Body of pancreas (tissue), 4 donors: ENCODE data around the gene MAPK14. TPM values are rescaled to one million over a fixed set of nuclear protein-coding genes. Genes with fewer than 3 reads are reported as not detected.

ENCODE experiments used
- ATAC-seq: fragments of 150-250 bp; one replicate; pipeline ENCODE4 v1.9.1; 2016
- DNase-seq, 4 donors: peaks; one replicate each; pipeline ENCODE4 v3.0.0-alpha.2; 2019
- H3K27ac ChIP-seq, 4 donors: fragments of 200-600 bp; sonication (generic); 1 replicate in 3 of 4; 2 replicates in 1 of 4; pipeline versions ENCODE4 v1.5.1 to v1.6.1; 2016 to 2019; ENCODE audit warnings: mild to moderate bottlenecking in 1 of 4, mixed read lengths in 1 of 4, moderate library complexity in 1 of 4
- H3K27me3 ChIP-seq, 2 donors: fragments of 200-600 bp; sonication (generic); one replicate each; pipeline ENCODE4 v1.6.0; 2016; ENCODE audit warnings: mild to moderate bottlenecking in 1 of 2
- H3K36me3 ChIP-seq, 2 donors: fragments of 200-600 bp; sonication (generic); replicated peaks in 1 of 2; 2 replicates each; pipeline ENCODE4 v1.5.1; 2016; ENCODE audit warnings: low read depth in 2 of 2; ENCODE audit not compliant: insufficient read depth in 1 of 2
- H3K4me1 ChIP-seq: fragments of 200-600 bp; sonication (generic); one replicate; pipeline ENCODE4 v1.6.0; 2016
- H3K4me3 ChIP-seq, 2 donors: fragments of 200-600 bp; sonication (generic); 1 replicate in 1 of 2; 2 replicates in 1 of 2; pipeline ENCODE4 v1.5.1; 2016 to 2019
- H3K9me3 ChIP-seq, 3 donors: fragments of 200-600 bp; sonication (generic); 1 replicate in 2 of 3; 2 replicates in 1 of 3; pipeline ENCODE4 v1.5.1; 2016
- POLR2A ChIP-seq, 3 donors: fragments of 450-650 bp; IDR thresholded peaks; one replicate each; pipeline ENCODE4 v1.6.1; 2016; ENCODE audit warnings: antibody characterized with exemption in 3 of 3, mild to moderate bottlenecking in 2 of 3
- WGBS, 2 donors: methylation state at CpG; one replicate each; pipeline ENCODE4 v1.1.5; 2017; 5-methylcytosine and 5-hydroxymethylcytosine counted together
- intact Hi-C: fragments of 100-400 bp; cut with DNase I; formaldehyde crosslinking; loops from one replicate; pipeline ENCODE4 v1.15.1; 2023
- total RNA-seq, 2 donors: library from RNA; depleted of rRNA; stranded (reverse); fragments of >200 nt; gene quantifications; one replicate each; pipeline ENCODE4 v1.1.0, GENCODE V29; 2016
- TF ChIP-seq, protein P1 (sequence below), 7 experiments: fragments of 450-650 bp in 4 of 7; fragments of 200-600 bp in 3 of 7; sonication (generic) in 3 of 7; IDR thresholded peaks; one replicate each; pipeline ENCODE4 v1.5.1; 2016 to 2019; ENCODE audit warnings: antibody characterized with exemption in 7 of 7

The MAPK14 gene
- total RNA-seq, 2 donors from 2014 or later = 30.3 to 33.7 TPM

DNA sequence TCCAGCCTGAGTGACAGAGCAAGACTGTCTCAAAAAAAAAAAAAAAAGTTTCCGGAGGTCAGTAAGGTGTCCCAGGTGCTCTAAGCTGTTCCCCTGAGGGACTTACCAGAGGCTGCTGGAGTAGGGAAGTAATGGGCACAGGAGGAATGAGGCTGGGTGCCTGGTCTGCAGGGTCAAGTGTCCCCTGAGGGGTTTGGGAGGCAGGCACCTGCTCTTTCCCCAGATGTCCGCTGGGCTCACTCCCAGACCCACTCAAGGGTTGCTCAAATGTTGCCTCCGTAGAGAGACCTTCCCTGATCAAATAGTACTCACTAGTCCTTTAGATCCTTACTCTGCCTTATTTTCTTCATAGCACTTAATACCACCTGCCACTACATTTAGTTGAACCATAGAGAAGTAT lies 97.3 kb downstream of the MAPK14 start:
- Histone ChIP-seq H3K9me3 (no peaks in the 10 kb centered on the region), H3K36me3 (no peaks in the 10 kb centered on the region), H3K4me3 (no peak overlapping the region), H3K4me1 (peaks cover 19% of the 10 kb centered on the region), H3K27ac (no peak overlapping the region), H3K27me3 (no peaks in the 10 kb centered on the region)
- intact Hi-C loops = loop anchor here (10.0 kb wide), 2 partner anchors 70 to 240 kb away; partner anchors contain the start of gene BRPF3
- DNase-seq (peak in 1 of 4 donors; percentile 6), ATAC-seq (no peak)
- no peak for TF ChIP-seq POLR2A (IDR thresholded peaks at IDR 0.05)
- TF ChIP-seq, protein P1, sequence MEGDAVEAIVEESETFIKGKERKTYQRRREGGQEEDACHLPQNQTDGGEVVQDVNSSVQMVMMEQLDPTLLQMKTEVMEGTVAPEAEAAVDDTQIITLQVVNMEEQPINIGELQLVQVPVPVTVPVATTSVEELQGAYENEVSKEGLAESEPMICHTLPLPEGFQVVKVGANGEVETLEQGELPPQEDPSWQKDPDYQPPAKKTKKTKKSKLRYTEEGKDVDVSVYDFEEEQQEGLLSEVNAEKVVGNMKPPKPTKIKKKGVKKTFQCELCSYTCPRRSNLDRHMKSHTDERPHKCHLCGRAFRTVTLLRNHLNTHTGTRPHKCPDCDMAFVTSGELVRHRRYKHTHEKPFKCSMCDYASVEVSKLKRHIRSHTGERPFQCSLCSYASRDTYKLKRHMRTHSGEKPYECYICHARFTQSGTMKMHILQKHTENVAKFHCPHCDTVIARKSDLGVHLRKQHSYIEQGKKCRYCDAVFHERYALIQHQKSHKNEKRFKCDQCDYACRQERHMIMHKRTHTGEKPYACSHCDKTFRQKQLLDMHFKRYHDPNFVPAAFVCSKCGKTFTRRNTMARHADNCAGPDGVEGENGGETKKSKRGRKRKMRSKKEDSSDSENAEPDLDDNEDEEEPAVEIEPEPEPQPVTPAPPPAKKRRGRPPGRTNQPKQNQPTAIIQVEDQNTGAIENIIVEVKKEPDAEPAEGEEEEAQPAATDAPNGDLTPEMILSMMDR (IDR thresholded peaks at IDR 0.05) = no peak
- WGBS, 2 donors = 42 to 47% methylated on average over 3 of the region's 3 CpGs

DNA sequence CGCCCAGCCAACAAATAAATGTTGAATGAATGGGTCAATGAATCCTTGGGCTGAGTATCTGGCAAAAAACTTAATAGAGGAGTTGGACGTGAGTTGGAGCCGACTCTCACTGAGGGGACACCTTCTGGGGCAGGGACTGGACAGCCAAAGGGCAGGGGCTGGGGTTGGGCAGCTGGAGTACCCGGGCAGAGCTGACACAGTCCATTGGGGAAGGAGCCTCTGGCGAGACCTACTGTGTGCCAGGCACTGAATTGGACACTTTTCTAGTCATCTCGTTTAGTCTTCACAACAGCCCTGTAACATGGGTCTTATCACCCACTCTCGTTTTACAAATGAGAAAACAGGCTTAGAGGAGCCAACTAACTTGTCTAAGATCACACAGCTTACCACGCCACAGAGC lies 98.0 kb downstream of the MAPK14 start:
- no peak overlapping the region for H3K4me3 ChIP-seq
- no peak overlapping the region for H3K27ac ChIP-seq
- 52 to 65% methylated on average over 8 of the region's 8 CpGs for WGBS, 2 donors
- no peaks in the 10 kb centered on the region for H3K27me3 ChIP-seq
- TF ChIP-seq POLR2A (IDR thresholded peaks at IDR 0.05) = no peak
- TF ChIP-seq, protein P1 (IDR thresholded peaks at IDR 0.05) = no peak
- peak in 1 of 4 donors; percentile 3 for DNase-seq
- ATAC-seq = no peak
- H3K9me3 ChIP-seq = no peaks in the 10 kb centered on the region
- intact Hi-C loops = loop anchor here (10.0 kb wide), 2 partner anchors 69 to 239 kb away; partner anchors contain the start of gene BRPF3
- peaks cover 21% of the 10 kb centered on the region for H3K4me1 ChIP-seq
- no peaks in the 10 kb centered on the region for H3K36me3 ChIP-seq

DNA sequence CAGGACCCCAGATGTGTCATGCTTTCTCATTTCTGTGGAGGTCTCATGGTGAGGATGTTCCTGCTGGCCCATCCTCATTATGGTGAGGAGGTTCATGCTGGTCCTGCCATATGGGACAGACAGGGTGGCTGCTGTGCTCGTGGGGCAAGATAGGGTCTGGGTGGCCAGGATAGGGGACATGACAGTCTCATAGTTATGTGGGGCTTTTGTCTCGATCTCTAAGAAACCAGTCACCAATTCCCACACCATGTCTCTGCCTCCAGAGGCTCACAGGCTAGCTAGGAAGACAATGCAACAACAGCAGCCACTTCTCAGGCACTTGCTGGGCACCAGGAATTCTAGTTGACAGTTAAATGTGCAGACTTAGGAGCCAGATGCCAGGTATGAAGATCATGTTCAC lies 98.5 kb downstream of the MAPK14 start:
- WGBS, 2 donors = 80 to 82% methylated on average over 1 to 2 of the region's 2 CpGs
- Histone ChIP-seq H3K4me1 (peaks cover 22% of the 10 kb centered on the region), H3K36me3 (no peaks in the 10 kb centered on the region), H3K9me3 (no peaks in the 10 kb centered on the region), H3K4me3 (no peak overlapping the region), H3K27ac (no peak overlapping the region), H3K27me3 (no peaks in the 10 kb centered on the region)
- intact Hi-C loops = loop anchor here (10.0 kb wide), 2 partner anchors 69 to 239 kb away; partner anchors contain the start of gene BRPF3
- TF ChIP-seq, protein P1 (IDR thresholded peaks at IDR 0.05) = no peak
- no peak for TF ChIP-seq POLR2A (IDR thresholded peaks at IDR 0.05)
- DNase-seq (no peak), ATAC-seq (no peak)

DNA sequence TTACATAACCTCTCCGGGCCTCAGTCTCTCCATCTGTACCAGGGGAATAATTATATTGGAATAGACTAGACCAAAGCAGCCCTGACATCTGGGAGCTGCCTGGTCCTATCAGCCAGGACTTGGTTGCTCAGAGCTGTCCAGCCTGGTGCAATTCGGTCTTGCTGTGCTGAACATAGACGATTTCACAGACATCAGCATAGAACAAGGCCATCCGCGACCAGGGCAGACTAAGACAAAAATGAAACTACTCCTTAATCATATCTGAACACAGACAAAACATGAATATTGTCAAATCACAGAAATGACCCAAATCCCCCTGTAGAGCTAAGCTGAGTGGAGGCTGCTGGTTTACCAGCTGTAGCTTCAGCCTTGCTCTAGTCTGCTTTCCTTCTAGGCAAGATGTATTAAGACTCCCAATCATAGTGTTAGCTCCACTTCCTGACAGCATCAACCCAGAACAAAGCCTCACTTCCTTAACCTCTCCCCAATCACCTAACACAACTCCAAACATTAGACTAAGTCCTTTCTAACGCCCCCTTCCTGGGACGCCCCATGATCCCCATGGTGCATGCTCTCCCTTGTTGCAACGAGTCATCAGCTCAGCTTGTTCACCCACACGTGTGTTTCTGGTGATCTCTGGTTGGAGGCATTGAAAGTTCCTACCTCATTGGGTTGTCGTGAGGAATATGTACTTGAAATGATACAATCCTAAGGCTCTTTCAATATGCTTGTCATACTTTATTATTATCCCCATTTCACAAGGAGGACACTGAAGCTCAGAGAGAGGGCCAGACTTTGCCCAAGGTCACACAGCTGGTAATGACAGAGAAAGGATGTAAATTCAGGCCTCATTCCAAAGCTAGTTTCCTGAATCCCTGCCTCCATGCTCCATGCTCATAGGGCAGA lies 99.2 kb downstream of the MAPK14 start:
- intact Hi-C loops = loop anchor here (10.0 kb wide), 2 partner anchors 68 to 238 kb away; partner anchors contain the start of gene BRPF3

More for the DNA sequence above, 99.2 kb downstream of the MAPK14 start:
- peaks cover 26% of the 10 kb centered on the region for H3K4me1 ChIP-seq
- ATAC-seq = no peak
- no peaks in the 10 kb centered on the region for H3K36me3 ChIP-seq
- 70 to 79% methylated on average over 10 of the region's 10 CpGs for WGBS, 2 donors
- DNase-seq = peak in 1 of 4 donors; percentile 4
- no peak overlapping the region for H3K27ac ChIP-seq
- TF ChIP-seq, protein P1 (IDR thresholded peaks at IDR 0.05) = no peak
- no peak for TF ChIP-seq POLR2A (IDR thresholded peaks at IDR 0.05)
- H3K4me3 ChIP-seq = no peak overlapping the region
- H3K9me3 ChIP-seq = no peaks in the 10 kb centered on the region
- no peaks in the 10 kb centered on the region for H3K27me3 ChIP-seq
